ENCODE measurements around the gene INPP4A. TPM values are rescaled to one million over a fixed set of nuclear protein-coding genes. Genes with fewer than 3 reads are reported as not detected.
A peak's percentile ranks its signal among the peaks of the same experiment; 100 is the strongest.

The INPP4A gene
- total and polyA plus RNA-seq, 10 of the 15 experiments (the other 5 are each of a cell fraction or from before 2014, with no cell fraction given) = 4.7 to 62.3 (median 36.9) TPM

GRCh38 chr2:98541906-98542305, 97.2 kb downstream of the INPP4A start:
- 0 out of 2 replicates have a peak overlapping the region, but pooled peaks have one; percentile 17 for H3K4me2 ChIP-seq (ENCODE audit: control insufficient read depth, insufficient read depth)
- ATAC-seq = no peak
- ChIA-PET POLR2A (interaction anchor here (0.6 kb wide), 1 partner anchor 454 kb away, joined by 3 read pairs; no protein-coding TSS in a partner anchor), RAD21 (ENCODE audit: unreplicated experiment) (interaction anchor here (1.9 kb wide), 1 partner anchor 129 kb away, joined by 9 read pairs; no protein-coding TSS in a partner anchor), CTCF (interaction anchor here (0.6 to 2.0 kb wide), 8 partner anchors 15 to 687 kb away, joined by 3 to 9 read pairs (median 4); no protein-coding TSS in a partner anchor), SMC1A (ENCODE audit: uncharacterized antibody, unreplicated experiment) (interaction anchor here (0.6 to 1.5 kb wide), 8 partner anchors 11 to 129 kb away, joined by 3 to 6 read pairs (median 4); no protein-coding TSS in a partner anchor)
- no TSS peak for BruUV-seq (replicated peaks)
- peaks cover 12% of the 10 kb centered on the region for H3K4me1 ChIP-seq (ENCODE audit: control insufficient read depth, insufficient read depth, low read length)
- WGBS (ENCODE audit: insufficient coverage, insufficient replicate concordance, low lambda C conversion rate, missing lambda C conversion rate) = 63% methylated on average over 9 of the region's 9 CpGs
- H3K27ac ChIP-seq (ENCODE audit: control insufficient read depth, insufficient read depth) = 0 out of 2 replicates have a peak overlapping the region, but pooled peaks have one; percentile 25
- no peaks in the 10 kb centered on the region for H3K9me3 ChIP-seq (replicated peaks; ENCODE audit: control insufficient read depth, insufficient read depth, low read length)
- H3K27me3 ChIP-seq (replicated peaks in 1 of 2; ENCODE audit: control insufficient read depth in 2 of 2, insufficient read depth in 2 of 2, low read length in 1 of 2) = no peaks in the 10 kb centered on the region
- intact Hi-C loops (cut with micrococcal nuclease; ENCODE audit: unreplicated experiment) = no loop called here
- no peak overlapping the region for H3K4me3 ChIP-seq
- in situ Hi-C loops (cut with MboI) = no loop called here
- H3K79me2 ChIP-seq (ENCODE audit: control insufficient read depth, insufficient read depth, low read length) = no peaks in the 10 kb centered on the region
- TF ChIP-seq TCF3 (IDR thresholded peaks at IDR 0.05; ENCODE audit: borderline replicate concordance, insufficient read depth, low read depth, low read length) = peak; percentile 19; the same call in 1 of the 2 replicates
- no peak for TF ChIP-seq IRF5 (IDR thresholded peaks at IDR 0.05; ENCODE audit: borderline replicate concordance)
- peak; percentile 42; the same call in 1 of the 2 replicates for TF ChIP-seq SPI1 (IDR thresholded peaks at IDR 0.05; ENCODE audit: borderline replicate concordance, insufficient read depth, low read depth, low read length)
- TF ChIP-seq NRF1 (conservative IDR thresholded peaks at IDR 0.05; ENCODE audit: low read depth, low read length) = no peak
- TF ChIP-seq E2F8 (IDR thresholded peaks at IDR 0.05; ENCODE audit: low read depth, partially characterized antibody) = no peak
- TF ChIP-seq BCL11A (IDR thresholded peaks at IDR 0.05; ENCODE audit: low read depth, low read length) = 0 out of 2 replicates have a peak, but pooled peaks have one; percentile 14
- peak; percentile 41; the same call in 1 of the 2 replicates for TF ChIP-seq RUNX3 (IDR thresholded peaks at IDR 0.05; ENCODE audit: low read length)
- no peak for TF ChIP-seq CUX1 (IDR thresholded peaks at IDR 0.05; ENCODE audit: insufficient replicate concordance, low read depth, low read length)
- H3K9ac ChIP-seq (ENCODE audit: control insufficient read depth, insufficient read depth, low read length) = no peak overlapping the region
- no peak overlapping the region for H2AFZ ChIP-seq (ENCODE audit: control insufficient read depth, low read depth, low read length)
- 0 out of 2 replicates have a peak, but pooled peaks cover 2% of the 10 kb centered on the region for H4K20me1 ChIP-seq (ENCODE audit: control insufficient read depth, insufficient read depth)
- DNase-seq (ENCODE audit: low read depth, low spot score) = no peak
- peaks cover 57 to 58% of the 10 kb centered on the region in 2 experiments for H3K36me3 ChIP-seq (ENCODE audit: control insufficient read depth in 2 of 2, insufficient read depth in 2 of 2, low read length in 1 of 2)
- FAIRE-seq = peak; percentile 23

Measured in GM12878 (cell line).